ENCODE measurements around the gene SPEN.

DNA sequence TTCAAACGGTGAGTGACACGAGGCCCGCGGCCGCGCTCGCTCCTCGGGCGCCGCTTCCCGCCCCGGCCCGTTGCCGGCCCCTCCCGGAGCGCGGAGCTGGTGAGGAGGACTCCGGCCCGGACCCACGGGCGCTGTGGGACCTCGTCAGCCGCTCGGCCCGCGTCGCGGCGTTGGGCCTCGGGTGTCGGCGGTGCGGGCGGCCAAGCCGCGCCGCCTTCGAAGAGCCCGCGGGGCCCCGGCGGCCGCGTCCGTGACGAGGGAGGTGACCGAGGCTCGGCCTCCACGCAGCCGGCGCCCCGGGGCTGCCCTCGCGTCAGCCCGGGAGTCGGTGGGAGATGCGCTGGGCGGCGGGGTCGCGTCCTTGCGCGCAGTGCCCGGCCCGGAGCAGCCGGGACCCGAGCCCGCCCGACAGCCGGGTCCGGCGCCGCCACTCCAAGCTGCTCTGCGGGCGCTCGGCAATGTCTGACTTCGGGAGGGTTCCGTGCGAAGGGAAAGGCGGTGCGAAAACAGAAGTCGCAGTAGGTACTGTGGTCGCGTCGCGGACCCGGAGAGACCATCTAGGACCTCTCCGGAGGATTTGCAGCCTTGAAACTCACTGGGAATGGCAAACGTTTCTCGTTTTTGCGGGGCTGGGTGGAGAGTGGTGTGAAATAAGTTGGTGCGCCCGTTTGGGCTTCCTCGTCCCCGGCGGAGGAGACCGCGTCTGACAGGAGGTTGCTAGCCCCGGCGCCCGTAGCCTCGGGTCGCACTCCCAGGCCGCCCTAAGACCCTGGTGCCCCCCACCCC is 829 bp downstream of the SPEN start:
- TF ChIP-seq EZH2phosphoT487 (IDR thresholded peaks at IDR 0.05; ENCODE audit: borderline replicate concordance, low read length): no peak
- TF ChIP-seq, protein P1, sequence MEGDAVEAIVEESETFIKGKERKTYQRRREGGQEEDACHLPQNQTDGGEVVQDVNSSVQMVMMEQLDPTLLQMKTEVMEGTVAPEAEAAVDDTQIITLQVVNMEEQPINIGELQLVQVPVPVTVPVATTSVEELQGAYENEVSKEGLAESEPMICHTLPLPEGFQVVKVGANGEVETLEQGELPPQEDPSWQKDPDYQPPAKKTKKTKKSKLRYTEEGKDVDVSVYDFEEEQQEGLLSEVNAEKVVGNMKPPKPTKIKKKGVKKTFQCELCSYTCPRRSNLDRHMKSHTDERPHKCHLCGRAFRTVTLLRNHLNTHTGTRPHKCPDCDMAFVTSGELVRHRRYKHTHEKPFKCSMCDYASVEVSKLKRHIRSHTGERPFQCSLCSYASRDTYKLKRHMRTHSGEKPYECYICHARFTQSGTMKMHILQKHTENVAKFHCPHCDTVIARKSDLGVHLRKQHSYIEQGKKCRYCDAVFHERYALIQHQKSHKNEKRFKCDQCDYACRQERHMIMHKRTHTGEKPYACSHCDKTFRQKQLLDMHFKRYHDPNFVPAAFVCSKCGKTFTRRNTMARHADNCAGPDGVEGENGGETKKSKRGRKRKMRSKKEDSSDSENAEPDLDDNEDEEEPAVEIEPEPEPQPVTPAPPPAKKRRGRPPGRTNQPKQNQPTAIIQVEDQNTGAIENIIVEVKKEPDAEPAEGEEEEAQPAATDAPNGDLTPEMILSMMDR (IDR thresholded peaks at IDR 0.05; ENCODE audit: low read depth, low read length, poor library complexity, severe bottlenecking): no peak

Measured in DOHH2 (cell line).